HepG2 (cell line): ENCODE data around the gene PROC. TPM values are rescaled to one million over a fixed set of nuclear protein-coding genes. Genes with fewer than 3 reads are reported as not detected.

Source experiments
- AFF4 ChIP-seq: sonication (generic); formaldehyde crosslinking; IDR thresholded peaks from 2 replicates; pipeline ENCODE4 v1.4.0; 2020; ENCODE audit warnings: missing genetic modification reagents
- CBFB ChIP-seq: sonication (generic); formaldehyde crosslinking; IDR thresholded peaks from 2 replicates; pipeline ENCODE4 v1.4.0; 2020; ENCODE audit warnings: missing genetic modification reagents
- CEBPG ChIP-seq: IDR thresholded peaks from 2 replicates; pipeline ENCODE4 v1.6.1; 2016
- DMTF1 ChIP-seq: sonication (generic); formaldehyde crosslinking; IDR thresholded peaks from 2 replicates; pipeline ENCODE4 v1.4.0; 2020; ENCODE audit warnings: mild to moderate bottlenecking, missing genetic modification reagents
- ELF1 ChIP-seq: sonication (generic); formaldehyde crosslinking; IDR thresholded peaks from 2 replicates; pipeline ENCODE4 v1.4.0; 2020; ENCODE audit warnings: missing genetic modification reagents
- GLI4 ChIP-seq: sonication (generic); formaldehyde crosslinking; IDR thresholded peaks from 2 replicates; pipeline ENCODE4 v1.5.1; 2020; ENCODE audit warnings: missing genetic modification reagents, mild to moderate bottlenecking, moderate library complexity, borderline replicate concordance
- HNRNPH1 ChIP-seq: fragments of 200-400 bp; formaldehyde crosslinking; optimal IDR thresholded peaks from 2 replicates; pipeline ENCODE3; 2017; ENCODE audit warnings: mild to moderate bottlenecking, low read depth, low read length
- JDP2 ChIP-seq: sonication (generic); formaldehyde crosslinking; IDR thresholded peaks from 2 replicates; pipeline ENCODE4 v1.8.1; 2022; ENCODE audit warnings: missing genetic modification reagents, borderline replicate concordance
- KLF16 ChIP-seq, 2 experiments: sonication (generic) in 1 of 2; formaldehyde crosslinking in 1 of 2; IDR thresholded peaks; 2 replicates each; pipeline versions ENCODE4 v1.6.1 to v1.8.0; 2016 to 2023; ENCODE audit warnings: missing genetic modification reagents in 2 of 2, missing compliant biosample characterization in 1 of 2
- PHF8 ChIP-seq: sonication (generic); formaldehyde crosslinking; IDR thresholded peaks from 2 replicates; pipeline ENCODE4 v1.5.0; 2020; ENCODE audit warnings: missing genetic modification reagents
- RARA ChIP-seq: IDR thresholded peaks from 2 replicates; pipeline ENCODE4 v1.6.1; 2016; ENCODE audit warnings: missing genetic modification reagents, missing compliant biosample characterization
- SRSF1 ChIP-seq: fragments of 200-400 bp; formaldehyde crosslinking; optimal IDR thresholded peaks from 2 replicates; pipeline ENCODE3; 2017; ENCODE audit warnings: mild to moderate bottlenecking, low read depth, low read length, moderate library complexity
- TEF ChIP-seq: sonication (generic); formaldehyde crosslinking; IDR thresholded peaks from 2 replicates; pipeline ENCODE4 v1.5.0; 2020; ENCODE audit warnings: missing genetic modification reagents
- ZNF10 ChIP-seq: sonication (generic); formaldehyde crosslinking; IDR thresholded peaks from 2 replicates; pipeline ENCODE4 v1.4.0; 2020; ENCODE audit warnings: mild to moderate bottlenecking, low read depth, missing genetic modification reagents, borderline replicate concordance
- ZNF17 ChIP-seq: sonication (generic); formaldehyde crosslinking; IDR thresholded peaks from 2 replicates; pipeline ENCODE4 v1.5.0; 2020; ENCODE audit warnings: mild to moderate bottlenecking, missing genetic modification reagents
- ZNF230 ChIP-seq: sonication (generic); formaldehyde crosslinking; IDR thresholded peaks from 2 replicates; pipeline ENCODE4 v1.4.0; 2020; ENCODE audit warnings: mild to moderate bottlenecking, missing genetic modification reagents
- ZNF260 ChIP-seq: sonication (generic); formaldehyde crosslinking; IDR thresholded peaks from 2 replicates; pipeline ENCODE4 v1.4.0; 2020; ENCODE audit warnings: missing genetic modification reagents, low read depth, mild to moderate bottlenecking, borderline replicate concordance
- ZNF335 ChIP-seq: sonication (generic); formaldehyde crosslinking; IDR thresholded peaks from 2 replicates; pipeline ENCODE4 v1.4.0; 2020; ENCODE audit warnings: missing genetic modification reagents
- ZNF619 ChIP-seq: sonication (generic); formaldehyde crosslinking; IDR thresholded peaks from 2 replicates; pipeline ENCODE4 v1.4.0; 2020; ENCODE audit warnings: mild to moderate bottlenecking, missing genetic modification reagents
- ZSCAN25 ChIP-seq: sonication (generic); formaldehyde crosslinking; IDR thresholded peaks from 2 replicates; pipeline ENCODE4 v1.8.0; 2022; ENCODE audit warnings: mild to moderate bottlenecking, missing genetic modification reagents
- polyA plus RNA-seq, 8 experiments: library from polyadenylated mRNA; depleted of rRNA in 3 of 8; stranded (reverse) in 7 of 8; unstranded in 1 of 8; fragments of >200 nt; fragmentation: Illumina TruSeq in 4 of 8; extraction: Trizol in 4 of 8; gene quantifications; 2 replicates each; pipeline versions ENCODE4 v1.2.1 to v1.2.3, GENCODE V29; 2011 to 2016; ENCODE audit warnings: low read depth in 4 of 8, missing spikeins in 1 of 8, mixed read lengths in 1 of 8; ENCODE audit not compliant: insufficient read depth in 1 of 8
- total RNA-seq, 5 experiments: library from RNA; depleted of rRNA; stranded (reverse); fragments of >200 nt; fragmentation: Illumina TruSeq; extraction: Trizol; gene quantifications; 2 replicates each; pipeline ENCODE4 v1.2.3, GENCODE V29; 2016; ENCODE audit warnings: low read depth in 1 of 5
- TF ChIP-seq, protein P1 (sequence below): sonication (generic); formaldehyde crosslinking; IDR thresholded peaks from 2 replicates; pipeline ENCODE4 v1.5.0; 2020; ENCODE audit warnings: mild to moderate bottlenecking, missing genetic modification reagents

Gene PROC
- total and polyA plus RNA-seq, 2 of the 13 experiments (the other 11 are each of a cell fraction or from before 2014, with no cell fraction given) = 134 to 185 TPM

DNA sequence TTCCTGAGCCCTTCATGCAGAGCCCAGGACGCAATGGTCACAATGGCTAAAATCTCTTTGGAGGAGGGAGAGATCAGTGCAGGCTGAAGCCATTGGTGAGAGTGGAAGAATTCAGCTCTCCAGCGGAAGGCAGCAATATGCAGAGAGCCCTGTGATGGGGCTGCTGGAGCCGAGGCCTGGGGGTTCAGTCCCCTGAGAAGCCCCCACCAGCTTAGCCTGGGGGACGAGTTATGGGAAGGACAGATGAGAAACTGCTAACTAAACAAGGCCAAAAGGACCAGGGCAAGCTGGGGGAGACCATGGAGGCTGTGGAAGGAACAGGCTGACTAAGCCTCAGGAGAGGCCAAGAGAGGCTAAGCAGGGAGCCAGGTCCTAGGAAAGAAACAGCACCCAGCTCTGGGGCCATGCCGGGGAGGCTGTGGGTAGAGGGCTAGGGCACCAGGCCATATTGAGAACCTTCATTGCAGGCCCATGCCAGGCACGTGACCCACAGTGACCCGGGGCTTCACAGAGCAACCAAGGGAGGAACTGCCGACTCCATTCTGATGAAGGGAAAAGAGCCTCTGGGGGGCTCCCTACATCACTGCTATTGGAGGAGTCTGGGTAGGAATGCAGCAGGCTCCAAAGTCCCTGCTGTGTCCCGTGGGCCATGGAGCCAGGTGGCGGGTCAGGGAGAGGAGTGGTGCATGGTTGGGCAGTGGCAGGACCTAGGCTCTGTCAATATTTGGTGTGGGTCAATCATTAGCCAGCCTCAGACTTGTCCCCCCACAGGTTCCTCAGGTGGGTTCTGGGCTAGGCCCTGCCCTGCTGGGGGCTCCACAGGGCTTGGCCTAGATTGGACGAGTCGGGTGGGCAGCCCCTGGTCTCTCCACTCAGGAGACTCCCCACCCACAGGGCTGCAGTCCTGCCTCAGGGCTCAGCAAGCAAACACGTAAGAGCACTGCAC is 19.8 kb downstream of the PROC start (continued):
- TF ChIP-seq RARA (CRISPR knock-in tag) (peak; percentile 91), KLF16 (CRISPR knock-in tag; IDR thresholded peaks at IDR 0.05) (peak in 1 of 2 experiments; percentile 90; a peak in 2 of 4 replicates), JDP2 (CRISPR knock-in tag) (no peak), CBFB (CRISPR knock-in tag) (peak; percentile 58; the same call in 1 of the 2 replicates), TEF (CRISPR knock-in tag) (no peak), ZNF230 (0 out of 2 replicates have a peak, but pooled peaks have one; percentile 79), HNRNPH1 (no peak), ZSCAN25 (CRISPR knock-in tag) (peak; percentile 84), ELF1 (CRISPR knock-in tag) (peak; percentile 36; the same call in 1 of the 2 replicates), CEBPG (CRISPR knock-in tag) (peak; percentile 48; the same call in 1 of the 2 replicates), ZNF260 (CRISPR knock-in tag) (no peak), ZNF335 (CRISPR knock-in tag) (peak; percentile 77), GLI4 (CRISPR knock-in tag) (peak; percentile 62; the same call in 1 of the 2 replicates), PHF8 (peak; percentile 28; the same call in 1 of the 2 replicates), ZNF10 (no peak), AFF4 (CRISPR knock-in tag) (no peak; the same call in 1 of the 2 replicates), DMTF1 (CRISPR knock-in tag) (no peak; the same call in 1 of the 2 replicates), ZNF619 (peak; percentile 43; the same call in 1 of the 2 replicates), ZNF17 (CRISPR knock-in tag) (no peak), SRSF1 (peak; percentile 63)
- TF ChIP-seq, protein P1, sequence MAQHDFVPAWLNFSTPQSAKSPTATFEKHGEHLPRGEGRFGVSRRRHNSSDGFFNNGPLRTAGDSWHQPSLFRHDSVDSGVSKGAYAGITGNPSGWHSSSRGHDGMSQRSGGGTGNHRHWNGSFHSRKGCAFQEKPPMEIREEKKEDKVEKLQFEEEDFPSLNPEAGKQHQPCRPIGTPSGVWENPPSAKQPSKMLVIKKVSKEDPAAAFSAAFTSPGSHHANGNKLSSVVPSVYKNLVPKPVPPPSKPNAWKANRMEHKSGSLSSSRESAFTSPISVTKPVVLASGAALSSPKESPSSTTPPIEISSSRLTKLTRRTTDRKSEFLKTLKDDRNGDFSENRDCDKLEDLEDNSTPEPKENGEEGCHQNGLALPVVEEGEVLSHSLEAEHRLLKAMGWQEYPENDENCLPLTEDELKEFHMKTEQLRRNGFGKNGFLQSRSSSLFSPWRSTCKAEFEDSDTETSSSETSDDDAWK (CRISPR knock-in tag) = no peak
